GM18499 (cell line): Measurements from ENCODE around the gene TMEM129.

Source experiments
- ATAC-seq: cut with Tn5 transposase; IDR thresholded peaks from one replicate; pipeline ENCODE4 v1.9.1; 2021; ENCODE audit warnings: moderate number of reproducible peaks; ENCODE audit not compliant: insufficient read depth, unreplicated experiment

TMEM129 gene

GRCh38 chr4:1758306-1759121, 37.4 kb upstream of the TMEM129 start:
- ATAC-seq: no peak

GRCh38 chr4:1757836-1758235, 36.7 kb upstream of the TMEM129 start:
- ATAC-seq: no peak

GRCh38 chr4:1756893-1757779, 36.0 kb upstream of the TMEM129 start:
- ATAC-seq: no peak

DNA sequence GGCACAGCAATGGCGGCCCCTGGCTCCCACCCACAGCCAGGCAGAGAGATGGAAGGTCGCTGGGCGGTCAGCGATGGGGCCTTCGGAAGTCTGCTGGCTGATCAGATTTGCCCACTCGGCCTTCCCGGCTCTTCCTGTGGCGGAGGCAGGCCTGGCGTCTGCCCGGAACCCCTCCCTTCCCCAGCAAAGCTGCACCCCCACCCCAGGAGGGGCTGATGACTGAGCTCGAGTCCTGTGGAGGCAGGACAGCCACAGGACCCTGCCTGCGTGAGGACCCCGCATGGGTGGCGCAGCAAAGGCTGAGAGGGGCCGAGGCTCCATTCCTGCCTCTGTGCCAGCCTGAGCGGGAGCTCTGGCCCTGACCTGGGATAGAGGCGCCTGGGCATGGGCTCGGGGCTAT, 35.0 kb upstream of the TMEM129 start:
- no peak for ATAC-seq

GRCh38 chr4:1755297-1755696, 34.2 kb upstream of the TMEM129 start:
- no peak for ATAC-seq

GRCh38 chr4:1754336-1754735, 33.2 kb upstream of the TMEM129 start:
- ATAC-seq: no peak

DNA sequence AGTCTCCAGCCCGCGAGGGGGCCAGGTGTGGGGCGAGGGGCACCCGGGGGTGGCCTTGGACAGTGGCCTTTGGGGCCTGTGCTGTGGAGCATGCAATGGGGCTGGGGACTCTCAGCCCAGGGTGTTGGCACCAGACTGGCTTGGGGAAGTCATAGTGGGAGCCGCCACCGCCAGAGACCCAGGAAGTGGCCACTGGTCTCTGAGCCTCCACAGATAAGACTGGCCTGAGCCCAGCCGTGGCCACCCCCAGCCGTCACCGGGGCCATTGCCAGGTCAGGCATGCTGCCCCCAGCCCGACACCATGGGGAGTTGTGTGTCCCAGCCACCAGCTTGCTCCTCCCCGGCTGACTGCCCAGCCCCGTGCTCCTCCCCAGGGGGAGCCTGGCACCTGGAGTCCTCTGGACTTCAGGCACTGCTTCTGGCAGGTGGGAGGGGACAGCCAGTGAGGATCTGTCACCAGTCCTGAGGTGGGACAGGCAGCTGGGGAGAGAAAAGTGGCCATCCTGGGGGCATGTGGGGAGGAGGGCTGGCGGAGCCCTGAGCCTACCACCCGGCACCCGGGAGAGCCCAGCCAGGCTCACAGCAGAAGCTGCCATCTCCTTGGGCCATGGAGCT, 32.7 kb upstream of the TMEM129 start:
- ATAC-seq: no peak

- no peak for ATAC-seq
These were observed 32.2 kb upstream of the TMEM129 start for GRCh38 chr4:1753294-1753696.

DNA sequence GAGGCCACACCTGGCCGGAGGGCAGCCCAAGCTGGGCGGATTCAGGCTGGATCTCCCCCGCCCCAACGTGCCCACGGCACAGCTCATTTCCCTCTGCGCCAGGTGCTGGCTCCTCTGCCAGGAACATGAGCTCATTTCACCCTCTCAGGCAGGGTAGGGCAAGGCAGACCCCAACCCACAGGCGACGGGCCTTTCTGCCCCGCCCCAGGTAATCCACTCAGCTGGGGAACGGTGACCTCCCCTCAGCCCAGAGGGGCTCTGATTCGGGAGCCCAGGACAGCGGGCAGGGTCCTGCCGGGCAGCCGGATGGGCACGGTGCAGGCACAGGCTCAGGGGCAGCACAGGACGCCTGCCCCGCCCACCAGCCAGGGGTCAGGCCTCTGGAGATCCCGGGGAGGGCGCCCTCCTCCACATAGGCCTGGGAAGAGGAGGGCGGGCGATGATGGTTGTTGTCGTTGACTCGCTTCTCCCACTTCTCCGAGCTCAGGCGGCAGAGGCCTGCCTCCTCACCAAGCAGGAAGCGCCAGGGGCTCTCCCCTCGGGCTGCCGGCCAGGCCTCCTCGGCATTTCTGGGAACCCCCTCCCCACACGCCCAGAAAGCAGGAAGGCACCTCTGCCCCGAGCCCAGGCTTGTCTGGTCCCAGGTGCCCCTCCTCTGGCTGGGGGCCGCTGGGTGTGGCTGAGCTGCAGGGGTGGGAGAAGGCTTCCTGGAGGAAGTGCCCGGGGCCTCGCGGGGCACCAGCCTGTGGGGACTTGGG, 31.3 kb upstream of the TMEM129 start:
- no peak for ATAC-seq

GRCh38 chr4:1751919-1752283, 30.8 kb upstream of the TMEM129 start:
- ATAC-seq: no peak

GRCh38 chr4:1751155-1751918, 30.2 kb upstream of the TMEM129 start:
- no peak for ATAC-seq

GRCh38 chr4:1750381-1751154, 29.4 kb upstream of the TMEM129 start:
- ATAC-seq: no peak

DNA sequence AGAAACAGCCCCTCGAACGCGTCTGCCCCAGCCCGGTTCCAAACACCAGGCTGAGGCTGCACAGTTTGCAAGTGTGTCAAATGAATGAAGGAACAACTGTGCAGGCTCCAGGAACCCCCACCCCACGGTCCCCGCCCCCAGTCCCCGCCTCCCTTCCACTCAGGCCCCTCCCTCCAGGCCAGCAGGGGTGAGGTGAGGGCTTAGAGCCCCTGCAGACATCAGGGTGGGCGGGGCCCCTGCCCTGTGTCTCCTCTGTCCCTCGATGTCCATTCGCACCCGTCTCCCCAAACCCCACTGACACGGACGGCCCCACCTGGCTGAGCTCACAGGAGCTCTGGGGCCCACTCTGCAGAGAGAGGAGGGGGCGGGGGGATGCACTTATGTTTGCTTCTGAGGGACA, 28.7 kb upstream of the TMEM129 start:
- no peak for ATAC-seq

GRCh38 chr4:1749370-1749769, 28.2 kb upstream of the TMEM129 start:
- no peak for ATAC-seq

DNA sequence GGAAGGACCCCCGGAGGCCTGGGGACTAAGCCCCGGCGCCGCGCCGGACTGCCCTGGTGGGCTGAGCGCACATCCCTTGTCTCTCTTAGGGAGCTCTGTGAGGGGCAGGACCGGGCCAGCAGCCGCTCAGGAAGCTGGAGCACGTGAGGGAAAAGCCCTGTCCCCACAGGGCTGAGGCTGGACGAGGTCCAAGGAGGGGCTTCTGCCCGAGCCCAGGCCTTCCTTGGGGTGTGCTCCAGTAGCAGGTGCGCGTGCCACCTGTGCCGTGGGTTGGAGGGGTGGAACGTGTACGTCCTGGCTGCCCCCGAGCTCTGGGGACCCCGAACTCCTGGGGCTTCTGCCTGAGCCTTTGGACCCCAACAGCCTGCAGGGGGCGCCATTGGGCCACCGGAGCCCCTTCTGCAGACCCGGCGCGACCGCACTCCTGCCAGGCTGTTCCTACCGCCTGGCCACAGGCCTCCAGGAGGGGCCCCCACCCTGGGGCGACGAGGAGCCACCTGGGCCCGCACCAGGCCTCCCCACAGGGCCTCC, 27.4 kb upstream of the TMEM129 start:
- ATAC-seq: no peak

DNA sequence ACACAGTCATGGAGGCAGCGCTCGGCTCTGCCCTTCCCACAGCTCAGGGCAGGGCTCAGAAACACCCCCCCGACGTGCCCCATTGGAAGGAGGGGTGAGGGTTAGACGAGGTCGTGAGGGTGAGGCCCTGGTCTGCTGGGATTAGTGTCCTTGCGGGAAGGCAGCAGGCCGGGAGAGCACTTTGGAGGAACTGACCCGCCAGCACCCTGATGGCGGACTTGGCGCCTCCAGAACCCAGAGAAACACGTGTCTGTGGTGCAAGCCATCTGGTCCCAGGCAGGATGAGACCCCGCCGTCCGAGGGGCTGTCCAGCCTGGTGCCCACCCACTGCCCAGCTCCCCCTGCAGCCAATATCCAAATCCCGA, 26.5 kb upstream of the TMEM129 start:
- ATAC-seq: no peak

DNA sequence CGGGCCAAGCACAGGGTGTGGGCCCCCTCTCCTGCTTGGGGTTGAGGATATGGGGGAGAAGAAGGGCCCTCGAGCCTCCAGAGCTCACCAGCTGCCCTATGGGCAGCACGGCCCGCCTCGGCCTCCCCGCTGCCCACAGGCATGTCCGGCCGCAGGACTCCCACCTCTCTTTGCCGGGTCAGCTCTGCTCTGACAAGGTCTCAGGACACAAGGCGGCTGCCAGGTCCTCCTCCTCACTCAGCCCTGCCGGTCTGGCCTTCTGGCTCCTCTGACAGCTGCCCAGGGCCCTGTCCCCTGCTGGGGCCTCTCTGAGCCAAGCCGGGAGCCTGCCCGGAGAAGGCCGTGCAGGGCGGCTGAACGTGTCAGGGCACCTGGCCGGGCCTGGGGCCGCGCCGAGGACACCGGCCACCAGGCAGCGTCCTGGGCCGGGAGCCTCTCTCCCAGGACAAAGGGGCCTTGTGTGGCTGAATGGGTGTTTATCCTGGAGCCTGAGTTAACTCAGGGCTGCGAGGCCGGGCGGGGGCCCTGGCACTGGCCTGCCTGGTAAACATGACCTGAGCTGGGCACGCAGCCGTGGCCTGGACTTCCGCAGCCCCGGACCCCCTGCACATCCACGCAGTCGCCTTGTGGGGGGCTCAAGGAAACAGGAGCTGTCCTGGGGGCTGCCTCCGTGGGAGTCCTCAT, 25.9 kb upstream of the TMEM129 start:
- no peak for ATAC-seq

GRCh38 chr4:1746265-1746691, 25.2 kb upstream of the TMEM129 start:
- no peak for ATAC-seq
